Natural killer cell treated with Interleukin-12 subunit alpha and Interleukin-12 subunit beta and Interleukin-15 and Interleukin-18, amount 100 ng/mL, for 72 hours (primary cell): ENCODE measurements around the gene AUTS2. TPM values are rescaled to one million over a fixed set of nuclear protein-coding genes. Genes with fewer than 3 reads are reported as not detected.

Experiments used
- ATAC-seq, 2 donors: fragments of 150-1000 bp; cut with Tn5 transposase in 1 of 2; sonication (Bioruptor Pico), chemical (Tn5 transposase) in 1 of 2; 2 replicates each; pipeline ENCODE4 v1.10.0; 2021
- DNase-seq: peaks from one replicate; pipeline ENCODE4 v3.0.0; 2022; ENCODE audit warnings: low spot score
- H3K27ac Mint-ChIP-seq, 2 donors: 1 replicate in 1 of 2; 2 replicates in 1 of 2; pipeline ENCODE4 v1.8.0; 2022; ENCODE audit warnings: mixed read lengths in 2 of 2, mild to moderate bottlenecking in 1 of 2, moderate library complexity in 1 of 2
- H3K27me3 Mint-ChIP-seq, 2 donors: 1 replicate in 1 of 2; 2 replicates in 1 of 2; pipeline ENCODE4 v1.8.0; 2022; ENCODE audit warnings: mixed read lengths in 2 of 2
- H3K36me3 Mint-ChIP-seq: one replicate; pipeline ENCODE4 v1.8.0; 2022; ENCODE audit warnings: mixed read lengths
- H3K4me1 Mint-ChIP-seq, 2 donors: 1 replicate in 1 of 2; 2 replicates in 1 of 2; pipeline ENCODE4 v1.8.0; 2022; ENCODE audit warnings: low read depth in 2 of 2, mixed read lengths in 2 of 2, mild to moderate bottlenecking in 1 of 2
- H3K4me3 Mint-ChIP-seq: one replicate; pipeline ENCODE4 v1.8.0; 2022; ENCODE audit warnings: mixed read lengths
- H3K9me3 Mint-ChIP-seq: 2 replicates; pipeline ENCODE4 v1.8.0; 2022; ENCODE audit warnings: mixed read lengths
- total RNA-seq, 2 donors: library from RNA; stranded (reverse); gene quantifications; one replicate each; pipeline ENCODE4 v1.2.3, GENCODE V29; 2022

Gene AUTS2
- total RNA-seq, 2 donors from 2014 or later, result 14.3 to 43.0 TPM

DNA sequence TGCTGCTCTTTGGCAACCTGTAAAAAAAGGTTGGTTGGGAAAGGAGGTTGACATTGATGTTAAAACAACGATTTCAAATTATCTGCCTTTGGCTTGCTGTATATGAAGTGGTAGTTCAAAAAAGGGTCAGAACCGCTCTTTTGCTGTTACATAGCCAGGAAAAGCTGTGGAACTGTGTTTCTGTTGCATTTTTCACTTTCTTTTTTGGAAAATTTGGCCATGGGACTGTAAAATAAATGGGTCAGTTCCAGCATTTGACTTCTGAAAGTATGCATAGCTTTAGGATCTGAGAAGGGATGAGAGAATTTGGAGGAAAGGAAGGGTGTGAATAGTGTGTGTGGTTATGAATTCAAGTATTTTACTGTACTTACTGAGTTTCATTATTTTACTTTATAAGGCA lies 7.3 kb downstream of the AUTS2 start:
- ATAC-seq (no peak), DNase-seq (no peak)
- Mint-ChIP-seq H3K4me3 (no peak overlapping the region), H3K27ac (no peak overlapping the region), H3K4me1 (no peaks in the 10 kb centered on the region), H3K36me3 (no peaks in the 10 kb centered on the region), H3K27me3 (peaks cover 0 to 4% of the 10 kb centered on the region in 2 donors), H3K9me3 (no peaks in the 10 kb centered on the region)

DNA sequence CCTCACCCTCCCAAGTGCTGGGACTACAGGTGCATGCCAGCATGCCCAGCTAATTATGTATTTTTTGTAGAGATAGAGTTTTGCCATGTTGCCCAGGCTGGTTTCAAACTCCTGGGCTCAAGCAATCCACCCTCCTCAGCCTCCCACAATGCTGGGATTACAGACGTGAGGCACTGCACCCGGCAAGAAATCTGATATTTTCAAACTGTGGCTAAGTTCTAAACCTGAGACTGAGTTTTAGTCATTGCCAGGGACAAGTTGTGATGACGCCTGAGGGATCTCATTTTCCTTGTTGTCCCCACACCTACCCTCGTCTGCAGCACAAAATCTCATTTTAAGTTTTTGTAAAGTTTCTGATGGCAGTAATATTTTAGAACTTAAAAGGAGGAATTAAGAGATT lies 9.8 kb downstream of the AUTS2 start:
- ATAC-seq (no peak), DNase-seq (no peak)
- H3K27me3 Mint-ChIP-seq, result peaks cover 0 to 4% of the 10 kb centered on the region in 2 donors
- no peaks in the 10 kb centered on the region for H3K9me3 Mint-ChIP-seq
- no peak overlapping the region for H3K27ac Mint-ChIP-seq
- no peaks in the 10 kb centered on the region for H3K36me3 Mint-ChIP-seq
- no peaks in the 10 kb centered on the region for H3K4me1 Mint-ChIP-seq
- no peak overlapping the region for H3K4me3 Mint-ChIP-seq

GRCh38 chr7:69608878-69609277 lies 10.6 kb downstream of the AUTS2 start:
- H3K27ac Mint-ChIP-seq, result no peak overlapping the region
- ATAC-seq (no peak), DNase-seq (no peak)
- H3K27me3 Mint-ChIP-seq, result peaks cover 0 to 4% of the 10 kb centered on the region in 2 donors
- no peaks in the 10 kb centered on the region for H3K9me3 Mint-ChIP-seq
- no peaks in the 10 kb centered on the region for H3K36me3 Mint-ChIP-seq
- no peaks in the 10 kb centered on the region for H3K4me1 Mint-ChIP-seq
- H3K4me3 Mint-ChIP-seq, result no peak overlapping the region

GRCh38 chr7:69609541-69610373 lies 11.5 kb downstream of the AUTS2 start:
- peaks cover 0 to 4% of the 10 kb centered on the region in 2 donors for H3K27me3 Mint-ChIP-seq
- H3K9me3 Mint-ChIP-seq, result no peaks in the 10 kb centered on the region

DNA sequence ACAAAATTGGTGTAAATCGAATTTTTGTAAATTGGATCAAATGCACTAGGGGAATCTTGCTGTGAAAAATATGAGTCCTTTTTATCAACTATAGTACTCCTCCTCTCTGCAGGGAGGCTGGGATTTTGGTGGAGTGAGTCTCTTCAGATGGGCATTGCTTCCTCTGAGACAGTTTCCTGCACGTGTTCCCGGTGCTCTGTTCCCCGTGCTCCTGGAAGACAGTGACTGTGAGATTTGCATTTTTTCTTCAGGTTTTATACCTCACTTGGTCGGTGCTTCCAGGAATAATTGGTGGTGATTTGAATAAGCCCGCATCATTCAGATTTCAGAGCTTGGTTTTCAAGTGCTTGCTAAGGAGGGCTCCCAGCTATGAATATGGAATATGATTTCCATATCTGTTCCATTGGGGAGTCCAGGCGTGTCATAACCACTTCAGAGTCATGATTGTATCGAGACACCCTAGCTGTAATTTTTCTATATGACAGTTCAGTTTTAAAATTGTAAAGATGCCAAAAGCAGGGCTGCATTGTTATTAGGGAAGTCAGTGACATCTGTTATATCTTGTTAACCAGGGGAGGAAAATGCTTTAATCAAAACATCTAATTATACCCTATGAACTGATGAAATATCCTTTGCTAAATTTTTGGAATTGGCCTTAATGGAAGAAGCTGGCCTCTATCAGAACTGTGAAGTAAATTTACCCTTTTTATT lies 12.3 kb downstream of the AUTS2 start:
- no peaks in the 10 kb centered on the region for H3K4me1 Mint-ChIP-seq

More at GRCh38 chr7:69609541-69610373, 11.5 kb downstream of the AUTS2 start:
- no peak for DNase-seq
- Mint-ChIP-seq H3K4me1 (no peaks in the 10 kb centered on the region), H3K27ac (no peak overlapping the region), H3K4me3 (no peak overlapping the region), H3K36me3 (no peaks in the 10 kb centered on the region)
- ATAC-seq, result no peak

GRCh38 chr7:69612981-69613380 lies 14.7 kb downstream of the AUTS2 start:
- Mint-ChIP-seq H3K4me3 (no peak overlapping the region), H3K27me3 (peaks cover 0 to 3% of the 10 kb centered on the region in 2 donors)

More for the DNA sequence above, 12.3 kb downstream of the AUTS2 start:
- Mint-ChIP-seq H3K4me3 (no peak overlapping the region), H3K36me3 (no peaks in the 10 kb centered on the region), H3K27ac (no peak overlapping the region), H3K9me3 (no peaks in the 10 kb centered on the region), H3K27me3 (peaks cover 0 to 4% of the 10 kb centered on the region in 2 donors)
- no peak for ATAC-seq
- DNase-seq, result no peak

GRCh38 chr7:69613846-69614245 lies 15.6 kb downstream of the AUTS2 start:
- no peak overlapping the region for H3K27ac Mint-ChIP-seq
- DNase-seq, result no peak
- ATAC-seq, result no peak
- H3K9me3 Mint-ChIP-seq, result no peaks in the 10 kb centered on the region
- no peak overlapping the region for H3K4me3 Mint-ChIP-seq
- H3K36me3 Mint-ChIP-seq, result no peaks in the 10 kb centered on the region
- H3K4me1 Mint-ChIP-seq, result no peaks in the 10 kb centered on the region
- H3K27me3 Mint-ChIP-seq, result peaks cover 0 to 3% of the 10 kb centered on the region in 2 donors

More at GRCh38 chr7:69612981-69613380, 14.7 kb downstream of the AUTS2 start:
- no peaks in the 10 kb centered on the region for H3K9me3 Mint-ChIP-seq
- no peak overlapping the region for H3K27ac Mint-ChIP-seq
- H3K36me3 Mint-ChIP-seq, result no peaks in the 10 kb centered on the region
- H3K4me1 Mint-ChIP-seq, result no peaks in the 10 kb centered on the region
- ATAC-seq, result no peak
- DNase-seq, result no peak

DNA sequence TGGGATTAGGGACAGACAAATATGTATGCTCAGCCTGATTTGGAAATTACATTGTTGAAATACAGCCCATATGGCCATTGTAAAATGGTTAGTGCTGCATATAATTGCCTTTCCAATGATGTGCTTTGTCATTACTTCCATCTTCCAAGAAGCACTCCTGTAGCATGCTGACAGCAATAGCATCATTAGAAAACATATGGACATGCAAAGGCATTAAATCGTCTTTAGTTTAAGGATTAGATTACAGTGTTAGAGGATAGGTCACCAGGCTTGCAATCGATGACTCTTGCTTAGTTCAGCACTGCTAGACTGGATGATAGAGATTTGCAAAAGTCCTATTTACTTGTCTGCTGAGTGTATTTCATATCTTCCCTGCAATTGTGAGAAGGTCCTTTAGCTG lies 17.4 kb downstream of the AUTS2 start:
- no peak for DNase-seq
- no peaks in the 10 kb centered on the region for H3K9me3 Mint-ChIP-seq
- H3K27ac Mint-ChIP-seq, result no peak overlapping the region
- H3K27me3 Mint-ChIP-seq, result peaks cover 0 to 3% of the 10 kb centered on the region in 2 donors
- H3K4me3 Mint-ChIP-seq, result no peak overlapping the region
- no peaks in the 10 kb centered on the region for H3K4me1 Mint-ChIP-seq
- no peak for ATAC-seq
- H3K36me3 Mint-ChIP-seq, result no peaks in the 10 kb centered on the region

DNA sequence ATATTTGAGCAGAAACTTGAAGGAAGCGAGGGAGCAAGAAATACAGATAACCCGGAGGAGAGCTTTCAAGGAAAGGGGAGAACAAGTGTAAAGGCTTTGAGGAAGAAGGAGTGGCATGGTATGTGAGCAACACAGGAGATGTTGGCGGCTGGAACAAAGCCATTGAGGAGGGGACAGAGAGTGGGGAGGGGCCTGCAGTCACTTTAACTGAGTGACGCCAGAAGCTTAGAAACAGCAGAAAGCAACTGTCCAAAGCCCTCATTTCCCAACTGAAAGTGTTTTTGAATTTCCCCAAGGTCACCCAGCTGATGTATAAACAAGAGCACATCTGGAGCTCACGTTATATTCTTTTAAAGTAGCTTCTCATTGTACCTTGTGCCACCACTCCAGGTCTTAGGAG lies 19.1 kb downstream of the AUTS2 start:
- no peak for ATAC-seq
- DNase-seq, result no peak
- H3K27ac Mint-ChIP-seq, result no peak overlapping the region
- H3K27me3 Mint-ChIP-seq, result peaks cover 0 to 3% of the 10 kb centered on the region in 2 donors
- H3K4me3 Mint-ChIP-seq, result no peak overlapping the region
- no peaks in the 10 kb centered on the region for H3K9me3 Mint-ChIP-seq
- no peaks in the 10 kb centered on the region for H3K36me3 Mint-ChIP-seq
- H3K4me1 Mint-ChIP-seq, result no peaks in the 10 kb centered on the region

DNA sequence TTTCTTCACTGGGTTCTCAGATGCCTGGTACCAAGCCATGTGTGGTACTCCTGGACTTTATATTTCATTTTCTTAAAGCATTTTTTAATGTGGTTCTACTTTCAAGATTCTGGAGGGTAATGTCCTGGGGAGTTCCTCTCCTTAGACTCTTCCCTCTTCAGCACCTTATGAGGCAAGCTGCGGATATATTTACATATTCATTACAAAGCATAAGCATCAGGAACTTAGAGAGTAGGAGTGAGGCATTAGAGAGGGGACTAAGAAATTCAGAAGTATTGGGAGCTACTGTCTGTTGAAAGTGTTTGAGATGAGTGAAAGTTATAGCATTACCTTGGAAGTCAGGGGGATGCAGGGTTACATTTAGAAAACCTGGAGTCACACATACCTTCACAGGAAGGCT lies 20.8 kb downstream of the AUTS2 start:
- Mint-ChIP-seq H3K27ac (no peak overlapping the region), H3K36me3 (no peaks in the 10 kb centered on the region), H3K4me3 (no peak overlapping the region), H3K27me3 (peaks cover 0 to 3% of the 10 kb centered on the region in 2 donors), H3K9me3 (no peaks in the 10 kb centered on the region), H3K4me1 (no peaks in the 10 kb centered on the region)
- ATAC-seq (no peak), DNase-seq (no peak)

- no peaks in the 10 kb centered on the region for H3K36me3 Mint-ChIP-seq
- H3K27ac Mint-ChIP-seq, result no peak overlapping the region
- H3K4me3 Mint-ChIP-seq, result no peak overlapping the region
- no peaks in the 10 kb centered on the region for H3K9me3 Mint-ChIP-seq
- no peaks in the 10 kb centered on the region for H3K4me1 Mint-ChIP-seq
- peaks cover 0 to 3% of the 10 kb centered on the region in 2 donors for H3K27me3 Mint-ChIP-seq
- DNase-seq, result no peak
- no peak for ATAC-seq
These were observed 21.4 kb downstream of the AUTS2 start for GRCh38 chr7:69619635-69620034.

DNA sequence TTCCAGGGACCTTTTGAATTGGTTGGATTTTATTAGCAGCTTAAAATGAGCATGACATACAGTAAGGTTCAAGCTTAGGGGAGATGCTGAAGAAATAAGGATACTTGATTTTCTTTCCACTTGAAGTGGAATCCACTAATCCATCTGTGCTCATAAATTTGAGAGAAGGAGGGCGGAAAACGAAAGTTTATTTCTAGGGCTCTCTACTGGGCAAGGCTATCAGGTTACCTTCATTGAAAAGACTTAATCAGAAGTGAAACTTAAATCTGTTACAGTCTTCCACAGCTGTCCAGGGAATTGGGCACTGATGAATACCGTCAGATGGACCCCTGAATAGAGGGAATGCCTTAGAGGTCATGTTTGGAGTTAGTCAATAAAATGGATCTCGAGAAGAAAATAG lies 21.8 kb downstream of the AUTS2 start:
- no peaks in the 10 kb centered on the region for H3K36me3 Mint-ChIP-seq
- H3K9me3 Mint-ChIP-seq, result no peaks in the 10 kb centered on the region
- no peak overlapping the region for H3K27ac Mint-ChIP-seq
- H3K4me3 Mint-ChIP-seq, result no peak overlapping the region
- H3K4me1 Mint-ChIP-seq, result peaks cover 2 to 3% of the 10 kb centered on the region in 2 donors
- ATAC-seq (no peak), DNase-seq (no peak)
- peaks cover 0 to 3% of the 10 kb centered on the region in 2 donors for H3K27me3 Mint-ChIP-seq

GRCh38 chr7:69620650-69621049 lies 22.4 kb downstream of the AUTS2 start:
- H3K9me3 Mint-ChIP-seq, result no peaks in the 10 kb centered on the region
- DNase-seq (no peak), ATAC-seq (no peak)
- no peak overlapping the region for H3K27ac Mint-ChIP-seq
- peaks cover 0 to 2% of the 10 kb centered on the region in 2 donors for H3K27me3 Mint-ChIP-seq
- no peak overlapping the region for H3K4me3 Mint-ChIP-seq
- no peaks in the 10 kb centered on the region for H3K36me3 Mint-ChIP-seq
- peaks cover 5% of the 10 kb centered on the region in 2 donors for H3K4me1 Mint-ChIP-seq
